Adipocyte (in vitro differentiated cells): ENCODE measurements around the gene STUM.

Experiments used
- DNase-seq: peaks from one replicate; pipeline ENCODE4 v3.0.0-alpha.2; 2015; ENCODE audit warnings: low read depth
- H3K27me3 ChIP-seq: replicated peaks from 2 replicates; pipeline ENCODE4 v1.7.0; 2013; ENCODE audit warnings: mild to moderate bottlenecking, low read length, moderate library complexity; ENCODE audit not compliant: control insufficient read depth, insufficient read depth
- H3K36me3 ChIP-seq: 2 replicates; pipeline ENCODE4 v1.7.0; 2013; ENCODE audit warnings: low read length, mild to moderate bottlenecking, moderate library complexity; ENCODE audit not compliant: control insufficient read depth, insufficient read depth, severe bottlenecking
- H3K4me1 ChIP-seq: 2 replicates; pipeline ENCODE4 v1.7.0; 2013; ENCODE audit warnings: mild to moderate bottlenecking, low read length, moderate library complexity; ENCODE audit not compliant: control insufficient read depth, insufficient read depth
- H3K4me3 ChIP-seq: 2 replicates; pipeline ENCODE4 v1.7.0; 2013; ENCODE audit warnings: mild to moderate bottlenecking, low read length, moderate library complexity
- H3K9ac ChIP-seq: 2 replicates; pipeline ENCODE4 v1.7.0; 2013; ENCODE audit warnings: mild to moderate bottlenecking, low read length, moderate library complexity
- H3K9me3 ChIP-seq: 2 replicates; pipeline ENCODE4 v1.7.0; 2013; ENCODE audit warnings: mild to moderate bottlenecking, low read length, moderate library complexity; ENCODE audit not compliant: control insufficient read depth

Gene STUM

DNA sequence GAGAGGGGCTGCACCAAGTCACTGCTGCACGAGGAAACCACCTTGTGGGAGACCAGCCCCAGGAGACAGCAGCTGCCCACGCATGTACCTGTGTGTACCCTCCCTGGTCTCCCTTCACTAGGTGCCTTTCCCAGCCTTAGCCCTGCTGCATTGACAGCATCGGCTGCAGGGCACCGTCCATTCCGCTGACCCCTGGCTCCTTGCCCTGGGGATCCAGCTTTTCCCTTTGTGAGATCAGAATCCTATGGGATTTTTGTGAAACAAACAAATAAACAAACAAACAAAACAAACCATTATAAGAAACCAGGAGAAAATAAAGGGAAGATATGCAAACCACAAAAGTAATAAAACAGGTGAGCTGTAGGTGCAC, 2.1 kb downstream of the STUM start:
- DNase-seq: no peak
- Histone ChIP-seq H3K4me3 (no peak overlapping the region), H3K36me3 (no peaks in the 10 kb centered on the region), H3K9ac (no peak overlapping the region), H3K4me1 (peaks cover 22% of the 10 kb centered on the region), H3K27me3 (peaks cover 6% of the 10 kb centered on the region), H3K9me3 (no peaks in the 10 kb centered on the region)

GRCh38 chr1:226551299-226551698, 2.7 kb downstream of the STUM start:
- Histone ChIP-seq H3K9ac (no peak overlapping the region), H3K4me1 (peaks cover 15% of the 10 kb centered on the region), H3K4me3 (no peak overlapping the region), H3K27me3 (peaks cover 6% of the 10 kb centered on the region), H3K36me3 (no peaks in the 10 kb centered on the region), H3K9me3 (no peaks in the 10 kb centered on the region)
- no peak for DNase-seq

GRCh38 chr1:226552061-226552460, 3.5 kb downstream of the STUM start:
- Histone ChIP-seq H3K4me1 (peaks cover 13% of the 10 kb centered on the region), H3K9ac (no peak overlapping the region), H3K36me3 (no peaks in the 10 kb centered on the region), H3K4me3 (no peak overlapping the region), H3K27me3 (peaks cover 6% of the 10 kb centered on the region), H3K9me3 (no peaks in the 10 kb centered on the region)
- DNase-seq: no peak

- no peak for DNase-seq
- no peak overlapping the region for H3K4me3 ChIP-seq
- no peak overlapping the region for H3K9ac ChIP-seq
- H3K36me3 ChIP-seq: no peaks in the 10 kb centered on the region
- peaks cover 6% of the 10 kb centered on the region for H3K27me3 ChIP-seq
- H3K9me3 ChIP-seq: no peaks in the 10 kb centered on the region
- peaks cover 10% of the 10 kb centered on the region for H3K4me1 ChIP-seq
These were observed 4.8 kb downstream of the STUM start for GRCh38 chr1:226553266-226553923.

DNA sequence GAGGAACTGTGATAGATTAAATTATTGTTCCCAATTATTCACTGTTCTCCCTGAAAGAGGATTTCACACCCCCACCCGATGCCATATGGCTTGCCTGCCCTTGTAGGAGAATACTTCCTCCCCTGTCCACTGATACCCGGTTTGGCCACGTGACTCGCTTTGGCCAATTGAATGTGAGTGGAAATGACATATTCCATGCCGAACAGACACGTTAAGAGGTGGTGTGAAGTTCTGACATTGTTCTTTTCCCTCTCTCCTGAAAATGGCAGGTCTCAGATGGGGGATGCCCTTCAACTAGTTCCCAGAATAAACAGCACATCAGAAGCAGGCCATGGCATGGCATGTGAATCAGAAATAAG, 5.3 kb downstream of the STUM start:
- Histone ChIP-seq H3K9ac (no peak overlapping the region), H3K27me3 (peaks cover 6% of the 10 kb centered on the region)

GRCh38 chr1:226555092-226555491, 6.5 kb downstream of the STUM start:
- H3K36me3 ChIP-seq: no peaks in the 10 kb centered on the region
- no peak for DNase-seq
- H3K27me3 ChIP-seq: peaks cover 6% of the 10 kb centered on the region
- H3K4me3 ChIP-seq: no peak overlapping the region
- H3K9me3 ChIP-seq: no peaks in the 10 kb centered on the region
- H3K9ac ChIP-seq: no peak overlapping the region
- H3K4me1 ChIP-seq: peaks cover 3% of the 10 kb centered on the region

More for the DNA sequence above, 5.3 kb downstream of the STUM start:
- no peak for DNase-seq
- Histone ChIP-seq H3K36me3 (no peaks in the 10 kb centered on the region), H3K9me3 (no peaks in the 10 kb centered on the region), H3K4me3 (no peak overlapping the region), H3K4me1 (peaks cover 10% of the 10 kb centered on the region)

GRCh38 chr1:226557424-226557823, 8.9 kb downstream of the STUM start:
- DNase-seq: no peak
- H3K27me3 ChIP-seq: peaks cover 4% of the 10 kb centered on the region

GRCh38 chr1:226558036-226558650, 9.6 kb downstream of the STUM start:
- Histone ChIP-seq H3K36me3 (no peaks in the 10 kb centered on the region), H3K4me3 (no peak overlapping the region), H3K27me3 (peaks cover 4% of the 10 kb centered on the region), H3K9ac (no peak overlapping the region), H3K9me3 (no peaks in the 10 kb centered on the region), H3K4me1 (no peaks in the 10 kb centered on the region)
- DNase-seq: no peak

More at GRCh38 chr1:226557424-226557823, 8.9 kb downstream of the STUM start:
- no peak overlapping the region for H3K9ac ChIP-seq
- no peaks in the 10 kb centered on the region for H3K9me3 ChIP-seq
- H3K4me1 ChIP-seq: no peaks in the 10 kb centered on the region
- no peak overlapping the region for H3K4me3 ChIP-seq
- no peaks in the 10 kb centered on the region for H3K36me3 ChIP-seq

- peaks cover 6% of the 10 kb centered on the region for H3K4me1 ChIP-seq
- H3K4me3 ChIP-seq: no peak overlapping the region
- H3K27me3 ChIP-seq: peaks cover 4% of the 10 kb centered on the region
- no peaks in the 10 kb centered on the region for H3K36me3 ChIP-seq
- H3K9ac ChIP-seq: no peak overlapping the region
- H3K9me3 ChIP-seq: no peaks in the 10 kb centered on the region
- DNase-seq: no peak
These were observed 11.7 kb downstream of the STUM start for GRCh38 chr1:226560243-226560642.

DNA sequence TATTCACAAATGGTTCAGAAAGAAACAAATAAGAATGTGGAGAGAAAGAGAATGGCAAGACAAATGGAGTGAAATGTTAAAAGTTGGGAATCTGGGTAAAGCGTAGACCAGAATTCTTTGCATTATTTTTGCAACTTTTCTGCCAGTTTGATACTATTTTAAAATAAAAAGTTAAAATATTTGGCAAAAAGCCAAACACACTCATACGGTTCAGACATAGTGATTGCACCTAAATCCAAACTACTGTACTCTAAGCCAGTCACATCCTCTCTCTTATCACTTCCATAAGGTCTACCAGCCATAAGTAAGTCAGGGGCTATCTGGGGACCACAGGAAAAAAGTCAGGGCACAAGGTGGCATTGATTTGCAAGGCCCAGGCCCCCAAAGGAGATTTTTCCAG, 14.4 kb downstream of the STUM start:
- Histone ChIP-seq H3K4me3 (no peak overlapping the region), H3K27me3 (peaks cover 26% of the 10 kb centered on the region)

GRCh38 chr1:226563666-226564065, 15.1 kb downstream of the STUM start:
- Histone ChIP-seq H3K36me3 (no peaks in the 10 kb centered on the region), H3K27me3 (peaks cover 26% of the 10 kb centered on the region), H3K9ac (no peak overlapping the region), H3K4me1 (peaks cover 18% of the 10 kb centered on the region), H3K9me3 (no peaks in the 10 kb centered on the region), H3K4me3 (no peak overlapping the region)
- no peak for DNase-seq

More for the DNA sequence above, 14.4 kb downstream of the STUM start:
- Histone ChIP-seq H3K9ac (no peak overlapping the region), H3K4me1 (peaks cover 11% of the 10 kb centered on the region), H3K9me3 (no peaks in the 10 kb centered on the region), H3K36me3 (no peaks in the 10 kb centered on the region)
- DNase-seq: no peak

DNA sequence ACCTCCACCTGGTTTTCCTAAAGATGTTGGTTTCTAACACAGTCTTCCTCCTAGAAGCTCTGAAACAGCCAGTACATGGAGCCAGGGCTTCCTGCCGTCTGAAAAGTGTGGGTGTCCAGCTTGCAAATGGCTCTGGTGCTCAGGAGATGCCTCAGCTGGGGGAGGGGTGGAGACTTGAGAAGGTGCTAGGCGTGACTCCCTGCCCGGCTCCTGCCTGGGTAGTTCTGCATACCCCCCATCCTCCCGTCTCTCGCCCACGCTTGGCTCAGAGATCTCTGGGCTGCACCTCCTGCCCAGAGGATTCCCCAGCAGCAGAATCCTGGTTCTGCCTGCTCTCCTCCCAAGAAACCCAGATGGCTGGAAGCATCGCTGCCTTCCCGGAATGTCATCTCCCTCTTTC, 16.9 kb downstream of the STUM start:
- no peak for DNase-seq
- H3K9ac ChIP-seq: no peak overlapping the region

More for the DNA sequence above, 16.9 kb downstream of the STUM start:
- H3K4me3 ChIP-seq: no peak overlapping the region
- no peaks in the 10 kb centered on the region for H3K36me3 ChIP-seq
- H3K27me3 ChIP-seq: peaks cover 26% of the 10 kb centered on the region
- peaks cover 22% of the 10 kb centered on the region for H3K4me1 ChIP-seq
- H3K9me3 ChIP-seq: no peaks in the 10 kb centered on the region
